CD4-positive, alpha-beta T cell (primary cell): Measurements from ENCODE around the gene ERP27. TPM values are rescaled to one million over a fixed set of nuclear protein-coding genes. Genes with fewer than 3 reads are reported as not detected.

Source experiments
- ATAC-seq: fragments of 200-7000 bp; cut with Tn5 transposase; one replicate; pipeline ENCODE4 v1.10.0; 2022; ENCODE audit warnings: mild to moderate bottlenecking; ENCODE audit not compliant: poor library complexity
- CTCF ChIA-PET: fragments of 350-600 bp; sonication (Branson Sonifier 250); formaldehyde crosslinking; loops from one replicate; lab custom pipeline; 2021; ENCODE audit warnings: antibody characterized with exemption, inconsistent platforms; lab: Charles Lee
- POLR2A ChIA-PET: fragments of 350-600 bp; sonication (Branson Sonifier 250); formaldehyde crosslinking; loops from one replicate; lab custom pipeline; 2021; ENCODE audit warnings: antibody characterized with exemption, inconsistent platforms; lab: Charles Lee
- DNase-seq, 14 experiments: peaks; one replicate each; pipeline ENCODE4 v3.0.0-alpha.2; 2013 to 2020; ENCODE audit warnings: mixed read lengths in 2 of 14
- H3K27ac ChIP-seq, 2 donors: one replicate each; pipeline versions ENCODE4 v1.5.1 to v1.7.0; 2013; ENCODE audit warnings: low read length in 2 of 2, low read depth in 1 of 2, mild to moderate bottlenecking in 1 of 2
- H3K27me3 ChIP-seq, 2 experiments: 1 replicate in 1 of 2; 2 replicates in 1 of 2; pipeline versions ENCODE4 v1.6.1 to v1.7.0; 2013; ENCODE audit warnings: low read length in 2 of 2, control low read depth in 1 of 2, mild to moderate bottlenecking in 1 of 2, moderate library complexity in 1 of 2; ENCODE audit not compliant: insufficient read depth in 2 of 2, control insufficient read depth in 1 of 2
- H3K36me3 ChIP-seq: one replicate; pipeline ENCODE4 v1.6.1; 2013; ENCODE audit warnings: low read length, control low read depth; ENCODE audit not compliant: insufficient read depth
- H3K4me1 ChIP-seq: one replicate; pipeline ENCODE4 v1.6.1; 2013; ENCODE audit warnings: low read length, control low read depth; ENCODE audit not compliant: insufficient read depth
- H3K4me3 ChIP-seq: one replicate; pipeline ENCODE4 v1.5.1; 2013; ENCODE audit warnings: mild to moderate bottlenecking, low read length, moderate library complexity
- H3K9me3 ChIP-seq, 2 experiments: 1 replicate in 1 of 2; 2 replicates in 1 of 2; pipeline versions ENCODE4 v1.6.1 to v1.7.0; 2013; ENCODE audit warnings: low read length in 2 of 2, mild to moderate bottlenecking in 2 of 2, control low read depth in 1 of 2, moderate library complexity in 1 of 2; ENCODE audit not compliant: control insufficient read depth in 1 of 2, insufficient read depth in 1 of 2
- H3K27ac Mint-ChIP-seq: one replicate; pipeline ENCODE4 v1.8.0; 2020; ENCODE audit warnings: mixed read lengths
- H3K27me3 Mint-ChIP-seq: one replicate; pipeline ENCODE4 v1.8.0; 2021; ENCODE audit warnings: mixed read lengths
- H3K36me3 Mint-ChIP-seq: one replicate; pipeline ENCODE4 v1.8.0; 2021; ENCODE audit warnings: low read depth, mixed read lengths
- H3K4me1 Mint-ChIP-seq: one replicate; pipeline ENCODE4 v1.8.0; 2021; ENCODE audit warnings: low read depth, mixed read lengths
- H3K4me3 Mint-ChIP-seq: one replicate; pipeline ENCODE4 v1.8.0; 2020; ENCODE audit warnings: mild to moderate bottlenecking, mixed read lengths
- H3K9me3 Mint-ChIP-seq: one replicate; pipeline ENCODE4 v1.8.0; 2020; ENCODE audit warnings: mixed read lengths
- intact Hi-C, 2 experiments: fragments of 100-400 bp; cut with DNase I in 1 of 2; cut with micrococcal nuclease in 1 of 2; formaldehyde crosslinking; loops; one replicate each; pipeline versions ENCODE4 v1.15.1 to v1.9.0; 2023 to 2025; cut with DNase I, micrococcal nuclease
- total RNA-seq, 174 experiments: library from RNA in 2 of 174; stranded (reverse) in 2 of 174; gene quantifications; one replicate each; pipeline ENCODE4 v1.2.3 and lab custom pipeline; 2021 to 2026
- TF ChIP-seq, protein P1 (sequence below): fragments of 200-600 bp; IDR thresholded peaks from one replicate; pipeline ENCODE4 v1.8.0; 2022; ENCODE audit warnings: antibody characterized with exemption, mild to moderate bottlenecking

ERP27 gene
- total RNA-seq, 2 experiments from 2014 or later = 16.2 to 17.1 TPM

DNA sequence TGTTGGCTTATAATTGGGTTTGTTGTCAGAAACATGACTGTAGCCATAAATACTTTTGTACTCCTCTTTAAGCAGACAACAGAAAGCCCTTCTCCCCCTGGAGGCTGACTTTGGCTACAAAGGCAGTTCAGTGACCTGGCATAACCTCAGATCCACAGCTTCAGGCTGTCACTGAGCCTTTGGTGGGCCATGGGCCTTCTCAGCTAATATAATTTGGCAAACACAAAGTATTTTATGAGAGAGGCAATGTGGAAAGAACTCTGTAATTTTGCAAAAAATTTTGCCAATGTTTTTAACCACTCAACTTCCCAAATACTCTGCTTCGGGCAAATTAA lies 37.1 kb downstream of the ERP27 start:
- intact Hi-C loops = no loop called here
- Mint-ChIP-seq H3K36me3 (no peaks in the 10 kb centered on the region), H3K4me1 (peaks cover 18% of the 10 kb centered on the region), H3K27me3 (no peaks in the 10 kb centered on the region), H3K9me3 (no peaks in the 10 kb centered on the region), H3K4me3 (no peak overlapping the region), H3K27ac (no peak overlapping the region)
- Histone ChIP-seq H3K4me3 (no peak overlapping the region), H3K27me3 (no peaks in the 10 kb centered on the region), H3K27ac (no peak overlapping the region), H3K4me1 (no peaks in the 10 kb centered on the region), H3K9me3 (no peaks in the 10 kb centered on the region), H3K36me3 (no peaks in the 10 kb centered on the region)
- no peak for DNase-seq
- no peak for ATAC-seq
- ChIA-PET CTCF (interaction anchor here (0.6 kb wide), 1 partner anchor 21 kb away, joined by 3 read pairs; no protein-coding TSS in a partner anchor), POLR2A (no interaction called here)
- TF ChIP-seq, protein P1, sequence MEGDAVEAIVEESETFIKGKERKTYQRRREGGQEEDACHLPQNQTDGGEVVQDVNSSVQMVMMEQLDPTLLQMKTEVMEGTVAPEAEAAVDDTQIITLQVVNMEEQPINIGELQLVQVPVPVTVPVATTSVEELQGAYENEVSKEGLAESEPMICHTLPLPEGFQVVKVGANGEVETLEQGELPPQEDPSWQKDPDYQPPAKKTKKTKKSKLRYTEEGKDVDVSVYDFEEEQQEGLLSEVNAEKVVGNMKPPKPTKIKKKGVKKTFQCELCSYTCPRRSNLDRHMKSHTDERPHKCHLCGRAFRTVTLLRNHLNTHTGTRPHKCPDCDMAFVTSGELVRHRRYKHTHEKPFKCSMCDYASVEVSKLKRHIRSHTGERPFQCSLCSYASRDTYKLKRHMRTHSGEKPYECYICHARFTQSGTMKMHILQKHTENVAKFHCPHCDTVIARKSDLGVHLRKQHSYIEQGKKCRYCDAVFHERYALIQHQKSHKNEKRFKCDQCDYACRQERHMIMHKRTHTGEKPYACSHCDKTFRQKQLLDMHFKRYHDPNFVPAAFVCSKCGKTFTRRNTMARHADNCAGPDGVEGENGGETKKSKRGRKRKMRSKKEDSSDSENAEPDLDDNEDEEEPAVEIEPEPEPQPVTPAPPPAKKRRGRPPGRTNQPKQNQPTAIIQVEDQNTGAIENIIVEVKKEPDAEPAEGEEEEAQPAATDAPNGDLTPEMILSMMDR = no peak

DNA sequence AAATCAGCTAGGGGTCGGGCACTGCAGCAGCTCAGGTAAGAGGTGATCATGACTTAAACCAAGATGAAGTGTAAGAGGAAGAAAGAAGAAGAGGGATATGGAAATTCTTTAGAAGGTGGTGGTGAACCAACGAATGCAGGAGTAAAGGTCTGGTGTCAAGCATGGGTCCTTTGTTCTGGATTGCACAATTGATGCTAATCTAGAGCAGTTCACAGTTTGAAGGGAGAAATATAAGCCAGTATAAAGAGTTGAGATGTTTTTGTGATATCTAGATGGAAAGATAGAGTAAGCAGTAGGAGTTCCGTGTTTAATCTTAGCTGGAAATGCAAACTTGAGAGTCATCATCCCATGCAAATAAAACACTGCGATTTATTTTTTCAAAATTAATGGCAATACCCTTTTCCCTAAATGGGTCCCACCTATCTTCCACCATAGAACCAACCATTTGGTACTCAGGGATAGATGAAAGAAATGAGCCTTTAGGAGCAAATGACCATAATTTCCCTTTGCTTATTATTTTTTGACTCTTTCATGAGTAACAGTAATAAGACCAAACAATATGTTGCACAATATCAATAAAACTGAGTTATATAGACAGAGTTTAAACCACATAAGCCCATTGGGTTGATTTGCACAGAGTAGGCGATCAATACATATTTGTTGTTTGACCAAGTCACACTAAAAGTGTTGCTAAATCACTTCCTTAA lies 37.7 kb downstream of the ERP27 start:
- H3K36me3 ChIP-seq = no peaks in the 10 kb centered on the region
- ATAC-seq (no peak), DNase-seq (no peak)
- H3K9me3 Mint-ChIP-seq = no peaks in the 10 kb centered on the region
- no peak overlapping the region for H3K27ac Mint-ChIP-seq
- no peak overlapping the region for H3K4me3 ChIP-seq
- H3K4me3 Mint-ChIP-seq = no peak overlapping the region
- H3K4me1 ChIP-seq = no peaks in the 10 kb centered on the region
- CTCF ChIA-PET = no interaction called here
- no peaks in the 10 kb centered on the region for H3K36me3 Mint-ChIP-seq
- intact Hi-C loops = no loop called here
- no peak overlapping the region for H3K27ac ChIP-seq
- H3K27me3 ChIP-seq = no peaks in the 10 kb centered on the region
- POLR2A ChIA-PET = no interaction called here
- no peaks in the 10 kb centered on the region for H3K27me3 Mint-ChIP-seq
- H3K9me3 ChIP-seq = no peaks in the 10 kb centered on the region
- peaks cover 18% of the 10 kb centered on the region for H3K4me1 Mint-ChIP-seq
- TF ChIP-seq, protein P1 = no peak

DNA sequence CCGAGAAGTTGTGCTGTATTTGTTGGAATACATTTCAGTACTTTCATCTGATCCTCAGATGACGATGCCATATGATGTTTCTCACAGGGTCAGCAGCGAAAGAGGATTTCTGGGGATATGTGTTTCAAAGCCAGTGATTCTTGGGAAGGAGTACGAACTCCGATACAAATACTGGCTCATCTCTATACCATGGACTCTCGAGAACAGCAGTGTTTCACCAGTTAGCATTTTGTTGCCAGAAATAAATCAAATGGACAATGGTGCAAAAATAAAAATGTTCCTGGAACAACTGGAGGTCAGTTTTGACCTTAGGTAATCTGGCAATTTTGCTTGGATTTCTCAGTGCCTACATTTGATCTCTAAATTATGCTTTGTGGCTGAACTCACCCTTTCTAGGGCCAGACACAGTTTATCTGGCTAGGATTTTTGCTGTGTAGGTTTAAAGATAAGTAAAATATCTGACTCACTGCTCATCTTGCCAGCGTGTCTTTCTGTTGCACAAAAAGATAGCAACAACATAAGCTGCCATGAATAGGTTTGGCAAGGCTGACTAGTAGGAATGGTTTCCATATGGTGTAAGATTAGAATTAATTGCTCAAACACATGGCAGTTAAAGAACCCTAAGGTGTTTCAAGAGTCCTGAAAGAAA lies 41.7 kb downstream of the ERP27 start:
- no peaks in the 10 kb centered on the region for H3K4me1 ChIP-seq
- no peak overlapping the region for H3K4me3 Mint-ChIP-seq
- H3K36me3 Mint-ChIP-seq = no peaks in the 10 kb centered on the region
- no peak overlapping the region for H3K27ac Mint-ChIP-seq
- H3K9me3 ChIP-seq = no peaks in the 10 kb centered on the region
- H3K4me3 ChIP-seq = no peak overlapping the region
- DNase-seq (no peak), ATAC-seq (no peak)
- no peak overlapping the region for H3K27ac ChIP-seq
- ChIA-PET CTCF (no interaction called here), POLR2A (no interaction called here)
- no peaks in the 10 kb centered on the region for H3K4me1 Mint-ChIP-seq
- intact Hi-C loops = loop anchor here in 1 of 2 experiments (5.0 kb wide), 1 partner anchor 49 kb away; no protein-coding TSS in a partner anchor
- no peaks in the 10 kb centered on the region for H3K27me3 ChIP-seq
- H3K9me3 Mint-ChIP-seq = no peaks in the 10 kb centered on the region
- TF ChIP-seq, protein P1 = no peak
- no peaks in the 10 kb centered on the region for H3K36me3 ChIP-seq
- H3K27me3 Mint-ChIP-seq = no peaks in the 10 kb centered on the region
